Measurements from ENCODE around the gene TMPRSS2. TPM values are rescaled to one million over a fixed set of nuclear protein-coding genes. Genes with fewer than 3 reads are reported as not detected.

The TMPRSS2 gene
- total and polyA plus RNA-seq, 2 of the 13 experiments (the other 11 are each of a cell fraction or from before 2014, with no cell fraction given), result 1.7 to 1.8 TPM

GRCh38 chr21:41446586-41446985, 61.4 kb downstream of the TMPRSS2 start (continued):
- TF ChIP-seq MEIS2 (CRISPR knock-in tag; IDR thresholded peaks at IDR 0.05), result no peak
- TF ChIP-seq SKIL (CRISPR knock-in tag; IDR thresholded peaks at IDR 0.05; ENCODE audit: borderline replicate concordance), result no peak
- no peak for TF ChIP-seq SSRP1 (CRISPR knock-in tag; IDR thresholded peaks at IDR 0.05)
- TF ChIP-seq ZNF20 (CRISPR knock-in tag; IDR thresholded peaks at IDR 0.05), result no peak

GRCh38 chr21:41445465-41445862, 62.5 kb downstream of the TMPRSS2 start:
- Histone ChIP-seq H2AFZ (ENCODE audit: low read length) (no peak overlapping the region), H3K9ac (ENCODE audit: insufficient read depth, low read depth, low read length) (no peak overlapping the region), H3K9me3 (ENCODE audit: low read length) (no peaks in the 10 kb centered on the region), H3K4me3 (replicated peaks in 1 of 3; ENCODE audit: insufficient read depth in 1 of 3, low read depth in 2 of 3, low read length in 3 of 3) (no peak overlapping the region), H3K27me3 (ENCODE audit: control insufficient read depth in 1 of 2, insufficient read depth in 2 of 2, low read length in 2 of 2) (no peaks in the 10 kb centered on the region), H3K79me2 (ENCODE audit: insufficient read depth, low read length) (no peaks in the 10 kb centered on the region), H4K20me1 (ENCODE audit: insufficient read depth, low read length) (no peaks in the 10 kb centered on the region), H3K4me1 (ENCODE audit: insufficient read depth, low read length) (no peaks in the 10 kb centered on the region), H3K36me3 (replicated peaks in 1 of 2; ENCODE audit: control insufficient read depth in 1 of 2, insufficient read depth in 2 of 2, low read length in 2 of 2) (no peaks in the 10 kb centered on the region), H3K4me2 (ENCODE audit: low read depth, low read length) (no peak overlapping the region), H3K27ac (ENCODE audit: extremely low read length, insufficient read depth, low read length) (no peak overlapping the region)
- no TSS peak for BruUV-seq (replicated peaks)
- FAIRE-seq (no peak), ATAC-seq (no peak), DNase-seq (ENCODE audit: low spot score) (no peak)
- in situ Hi-C loops (cut with HindIII; ENCODE audit: extremely low pct_ligation_motif_present, low pct_unique_long_range_greater_than_20kb) (no loop called here), intact Hi-C loops (cut with micrococcal nuclease; ENCODE audit: unreplicated experiment) (no loop called here)
- 94% methylated on average over 7 of the region's 7 CpGs for WGBS (ENCODE audit: low lambda C conversion rate)
- POLR2A ChIA-PET, result no interaction called here
- CTCF ChIA-PET (ENCODE audit: low intra/inter-chr PET ratio, low total read pairs), result no interaction called here
- TF ChIP-seq ZNF652 (CRISPR knock-in tag; IDR thresholded peaks at IDR 0.05; ENCODE audit: borderline replicate concordance, low read depth) (no peak), HNF1B (CRISPR knock-in tag; IDR thresholded peaks at IDR 0.05) (no peak), ZNF850 (CRISPR knock-in tag; conservative IDR thresholded peaks at IDR 0.05) (no peak), MTA1 (CRISPR knock-in tag; IDR thresholded peaks at IDR 0.05; ENCODE audit: borderline replicate concordance) (no peak), FOXO4 (CRISPR knock-in tag; conservative IDR thresholded peaks at IDR 0.05) (no peak), MAX (IDR thresholded peaks at IDR 0.05) (no peak), ZNF619 (CRISPR knock-in tag; IDR thresholded peaks at IDR 0.05) (no peak), LRRFIP1 (CRISPR knock-in tag; conservative IDR thresholded peaks at IDR 0.05) (no peak), ZNF3 (CRISPR knock-in tag; IDR thresholded peaks at IDR 0.05) (no peak), POGK (CRISPR knock-in tag; conservative IDR thresholded peaks at IDR 0.05) (no peak)

Measured in HepG2 (cell line).